Stimulated activated CD4-positive, alpha-beta T cell treated with anti-CD3 and anti-CD28 coated beads, Interleukin-12 subunit alpha, Interleukin-12 subunit beta, amount 100 ng/mL, for 24 hours (primary cell): ENCODE data around the gene YY1AP1.
A peak's percentile ranks its signal among the peaks of the same experiment; 100 is the strongest.
"Not testable (repeated sequence)": the region's sequence is repeated elsewhere in the genome, so short reads cannot be mapped to it uniquely, and the experiment has no call there.

Experiments
- DNase-seq, 2 experiments: peaks; one replicate each; pipeline ENCODE4 v3.0.0-alpha.2; 2020; ENCODE audit warnings: low read depth in 2 of 2

Gene YY1AP1

DNA sequence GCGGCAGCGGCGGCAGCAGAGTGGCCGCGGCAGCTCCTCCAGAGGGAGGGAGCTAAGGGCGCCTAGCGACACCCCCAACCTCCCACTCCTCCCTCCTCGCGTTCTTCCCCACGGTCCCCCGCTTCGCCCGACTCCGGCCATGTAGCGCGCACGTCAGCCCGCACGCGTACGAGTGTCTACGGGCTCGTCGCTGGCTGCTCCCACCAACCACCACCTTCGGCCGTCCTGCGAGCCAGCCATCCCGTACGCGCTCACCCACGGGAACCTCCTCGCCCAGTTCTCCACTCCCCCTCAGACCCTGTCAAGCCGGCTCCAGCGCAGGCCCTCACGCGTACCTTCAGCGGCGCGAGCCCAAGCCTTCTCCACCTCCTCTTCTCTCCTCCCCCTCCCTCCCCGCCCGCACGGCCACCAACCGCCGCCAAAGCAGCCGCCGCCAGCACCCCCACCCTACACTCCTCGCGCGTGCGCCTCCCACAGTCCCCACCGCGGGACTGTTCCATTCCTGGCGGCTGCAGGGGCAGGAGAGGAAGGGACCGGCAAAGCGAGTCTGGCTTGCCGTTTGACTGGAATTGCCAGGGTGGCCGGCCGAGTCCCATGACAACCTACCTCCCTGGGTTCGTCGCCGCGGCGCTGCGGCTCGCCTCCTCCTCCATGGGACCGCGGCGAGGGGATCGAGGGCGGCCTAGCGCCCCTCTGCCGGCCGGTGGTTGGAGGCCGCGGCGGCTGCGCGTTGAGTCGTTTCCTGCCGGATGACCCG is at the start of gene YY1AP1:
Gene YY1AP1 (minus strand): TSS at position 451 of the 757 bp plus-strand sequence. CDS start 8,338 bp downstream, outside the sequence.
- DNase-seq, result peak; percentile 86

GRCh38 chr1:155729031-155729898 is 40.7 kb upstream of the YY1AP1 start:
- peak in 1 of 2 experiments; percentile 20 for DNase-seq

- no peak for DNase-seq
These were observed 36.6 kb upstream of the YY1AP1 start for GRCh38 chr1:155725142-155725541.

GRCh38 chr1:155719703-155720102 is 31.1 kb upstream of the YY1AP1 start:
- DNase-seq, result no peak

DNA sequence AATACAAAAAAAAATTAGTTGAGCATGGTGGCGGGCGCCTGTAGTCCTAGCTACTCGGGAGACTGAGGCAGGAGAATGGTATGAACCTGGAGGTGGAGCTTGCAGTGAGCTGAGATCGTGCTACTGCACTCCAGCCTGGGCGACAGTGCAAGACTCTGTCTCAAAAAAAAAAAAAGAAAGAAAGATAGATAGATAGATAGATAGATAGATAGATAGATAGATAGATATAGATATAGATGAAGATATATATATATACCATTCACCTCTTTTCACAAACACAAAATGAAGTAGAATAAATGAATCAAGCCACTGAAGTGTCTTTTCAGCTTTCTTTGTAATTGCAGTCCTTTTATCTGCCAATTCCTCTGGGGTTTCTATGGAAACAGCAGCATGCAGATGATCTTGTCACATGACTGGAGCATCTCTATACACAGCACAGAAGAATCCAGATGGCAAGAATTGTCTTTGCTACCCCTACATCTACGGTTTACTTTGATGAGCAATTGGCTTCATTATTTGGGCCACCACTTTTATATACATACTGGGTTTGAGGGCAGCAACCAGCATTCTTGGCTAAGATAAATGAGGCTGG is 30.0 kb upstream of the YY1AP1 start:
- DNase-seq, result not testable (repeated sequence)

DNA sequence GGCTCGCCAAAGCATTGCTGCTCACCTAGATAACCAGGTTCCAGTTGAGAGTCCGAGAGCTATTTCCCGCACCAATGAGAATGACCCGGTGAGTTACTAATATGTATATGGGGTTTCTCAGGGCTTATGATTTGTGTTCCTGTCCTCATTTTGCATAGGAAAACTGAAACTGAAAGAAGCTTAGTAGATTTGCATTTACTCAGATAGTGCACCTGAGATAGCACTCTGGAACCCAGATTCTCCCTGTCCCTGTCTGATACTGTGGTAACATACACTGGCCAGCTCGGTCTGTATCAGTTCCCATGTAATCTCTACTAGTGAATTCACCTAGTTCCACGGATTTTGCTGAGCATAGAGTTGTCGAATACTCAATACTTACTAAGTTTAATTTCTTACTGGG is 28.5 kb upstream of the YY1AP1 start:
- no peak for DNase-seq

- no peak for DNase-seq
These were observed 27.2 kb upstream of the YY1AP1 start for GRCh38 chr1:155715777-155716176.

- not testable (repeated sequence) for DNase-seq
These were observed 26.5 kb upstream of the YY1AP1 start for GRCh38 chr1:155715056-155715455.

DNA sequence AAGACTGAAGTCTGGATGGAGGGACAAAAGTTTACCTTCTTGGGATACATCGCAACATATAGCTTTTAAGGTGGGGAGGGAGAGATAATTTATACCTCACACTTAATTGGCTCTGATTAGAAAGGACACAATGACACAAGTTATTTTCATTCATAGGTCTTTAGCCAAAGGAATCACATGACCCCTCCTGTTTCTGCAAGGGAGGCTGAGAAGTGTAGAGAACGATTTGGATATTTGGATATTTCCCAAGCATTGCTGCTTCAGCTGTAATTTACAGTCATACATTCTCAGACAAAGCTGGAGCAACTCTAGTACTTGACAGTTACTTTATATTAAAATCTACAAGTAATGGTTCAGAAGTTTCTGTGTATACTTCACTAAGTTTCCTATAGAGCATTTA is 24.5 kb upstream of the YY1AP1 start:
- no peak for DNase-seq

DNA sequence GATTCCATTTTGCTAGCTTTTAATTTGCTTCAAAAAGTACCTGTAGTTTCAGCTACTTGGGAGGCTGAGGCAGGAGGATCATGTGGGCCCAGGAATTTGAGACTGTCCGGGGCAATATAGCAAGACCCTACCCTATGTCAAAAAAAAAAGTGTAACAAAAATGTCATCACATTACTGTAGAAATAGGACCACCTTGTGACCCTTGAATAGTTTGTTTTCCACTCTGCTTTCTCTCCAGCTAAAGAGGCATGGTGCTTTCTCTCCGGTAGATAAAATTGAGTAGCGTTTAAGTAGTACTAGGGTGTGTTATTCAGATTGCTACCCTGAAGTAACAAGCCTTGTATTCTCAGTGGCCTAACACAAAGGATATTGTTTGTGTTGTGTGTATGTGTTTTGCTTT is 24.1 kb upstream of the YY1AP1 start:
- not testable (repeated sequence) for DNase-seq

- not testable (repeated sequence) for DNase-seq
These were observed 22.9 kb upstream of the YY1AP1 start for GRCh38 chr1:155711457-155711856.

DNA sequence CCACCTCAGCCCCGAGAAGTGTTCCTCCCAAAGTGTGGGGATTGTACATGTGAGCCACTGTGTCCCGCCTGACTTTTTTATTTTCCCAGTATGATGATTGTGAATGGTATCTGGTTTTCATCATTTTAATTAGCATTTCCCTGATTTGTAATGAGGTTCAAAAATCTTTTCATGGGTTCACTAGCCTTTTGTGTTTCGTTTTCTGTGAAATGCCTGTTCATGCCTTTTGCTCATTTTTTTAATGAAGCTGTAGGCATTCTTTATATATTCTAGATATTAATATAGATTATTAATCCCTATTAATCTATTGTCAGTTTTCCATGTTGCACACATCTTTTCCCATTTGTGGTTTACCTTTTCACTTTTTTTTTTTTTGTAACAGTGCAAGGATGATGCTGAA is 20.8 kb upstream of the YY1AP1 start:
- DNase-seq, result no peak

- no peak for DNase-seq
These were observed 17.6 kb upstream of the YY1AP1 start for GRCh38 chr1:155706139-155706538.

DNA sequence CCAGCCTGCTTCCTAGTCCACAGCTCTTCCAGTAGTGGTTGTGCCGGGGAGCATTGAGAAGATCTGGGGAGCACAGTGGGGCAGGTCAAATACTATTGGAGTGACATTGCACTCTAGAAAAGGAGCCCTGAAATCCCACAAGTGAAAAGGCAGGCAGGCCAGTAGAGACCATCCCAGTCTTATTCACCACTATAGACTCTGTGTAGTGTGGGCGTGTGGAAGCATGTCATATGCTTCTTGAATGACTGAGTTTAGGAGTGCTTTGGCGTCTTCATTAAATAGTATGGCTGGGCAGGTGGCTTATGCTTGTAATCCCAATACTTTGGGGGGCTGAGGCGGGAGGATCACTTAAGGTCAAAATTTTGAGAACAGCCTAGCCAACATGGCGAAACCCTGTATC is 15.8 kb upstream of the YY1AP1 start:
- DNase-seq, result not testable (repeated sequence)

- DNase-seq, result no peak
These were observed 14.6 kb upstream of the YY1AP1 start for GRCh38 chr1:155703216-155703615.

DNA sequence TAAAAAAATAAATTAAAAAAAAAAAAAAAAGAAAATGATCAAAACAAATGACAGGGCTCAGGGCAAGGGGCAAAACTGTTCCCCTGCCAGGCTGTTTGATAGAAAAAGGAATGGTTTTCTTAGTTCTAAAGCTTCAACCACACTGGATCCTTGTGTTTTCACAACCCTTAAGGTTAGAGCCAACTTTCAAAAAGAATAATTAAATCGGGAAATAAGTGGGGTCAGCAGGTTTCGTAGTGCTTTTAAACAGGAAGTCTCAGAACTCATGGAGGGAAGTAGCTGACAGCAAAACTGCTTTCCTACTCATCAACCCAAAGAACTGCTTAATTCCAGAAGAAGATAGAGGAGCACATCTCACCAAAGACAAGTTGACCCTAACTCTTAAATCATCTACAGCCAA is 13.1 kb upstream of the YY1AP1 start:
- DNase-seq, result not testable (repeated sequence)

DNA sequence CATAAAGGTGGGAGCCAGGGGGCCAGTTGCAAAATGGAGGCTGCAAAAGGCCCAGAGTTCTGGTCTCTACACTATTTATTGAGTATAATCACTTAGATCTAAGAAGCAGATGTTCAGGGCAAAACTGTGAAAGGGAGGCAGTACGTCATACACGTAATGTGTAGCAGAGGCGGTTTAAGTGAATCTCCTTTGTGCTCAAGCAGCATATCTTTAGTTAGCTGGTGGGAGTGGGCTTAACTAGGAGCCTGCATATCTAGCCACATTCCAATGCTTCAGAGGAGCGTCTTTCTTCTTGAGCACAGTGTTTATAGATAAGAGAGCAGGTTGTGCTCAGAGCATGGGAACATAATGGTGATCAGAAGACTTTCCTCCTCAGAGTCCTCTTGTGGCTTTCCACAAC is 10.5 kb upstream of the YY1AP1 start:
- DNase-seq, result not testable (repeated sequence)

DNA sequence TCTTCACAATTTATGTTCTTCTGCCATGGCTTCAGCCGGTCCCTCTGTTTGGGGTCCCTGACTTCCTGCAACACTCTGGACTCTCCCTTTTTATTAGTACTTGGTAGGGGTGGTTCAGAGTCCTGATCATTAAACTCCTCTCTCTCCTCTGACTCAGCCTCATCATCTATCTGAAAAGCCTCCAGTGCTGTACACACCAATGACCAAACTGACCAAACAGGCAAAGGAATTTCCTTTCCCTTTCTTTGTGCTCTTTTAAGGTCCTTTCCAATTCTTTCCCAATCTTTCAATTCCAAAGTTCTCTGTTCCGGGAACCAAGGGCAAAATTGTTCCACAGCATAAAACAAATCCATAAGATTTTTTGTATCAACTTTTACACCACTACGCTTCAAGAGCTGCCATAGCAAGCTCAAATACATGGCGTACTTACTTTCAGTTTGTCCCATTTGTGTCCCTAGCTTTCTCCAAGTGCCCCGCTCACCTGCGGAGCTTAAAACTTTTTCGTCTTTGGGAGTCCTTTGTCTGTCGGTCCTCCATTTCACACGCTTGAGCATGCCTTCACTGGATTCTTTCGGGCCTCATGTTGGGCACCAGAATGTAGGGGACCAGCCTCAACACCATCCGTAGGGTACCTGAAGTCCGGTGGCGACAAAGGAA is 9.9 kb upstream of the YY1AP1 start:
- no peak for DNase-seq

- not testable (repeated sequence) for DNase-seq
These were observed 9.0 kb upstream of the YY1AP1 start for GRCh38 chr1:155697616-155698015.

- DNase-seq, result no peak
These were observed 8.5 kb upstream of the YY1AP1 start for GRCh38 chr1:155697046-155697445.

GRCh38 chr1:155696524-155696923 is 8.0 kb upstream of the YY1AP1 start:
- DNase-seq, result no peak

GRCh38 chr1:155695608-155696007 is 7.0 kb upstream of the YY1AP1 start:
- no peak for DNase-seq
